Skin of body (tissue), 2 donors: ENCODE data around the gene ATAD3B. TPM values are rescaled to one million over a fixed set of nuclear protein-coding genes. Genes with fewer than 3 reads are reported as not detected.
"Not testable (repeated sequence)": the region's sequence is repeated elsewhere in the genome, so short reads cannot be mapped to it uniquely, and the experiment has no call there.

Source experiments
- DNase-seq: peaks from one replicate; lab custom pipeline; 2025; lab: John Stamatoyannopoulos, UW
- total RNA-seq: library from RNA; depleted of rRNA; stranded (reverse); fragments of >200 nt; gene quantifications from one replicate; pipeline ENCODE4 v1.2.3, GENCODE V29; 2014

ATAD3B gene
- total RNA-seq, 1 donor from 2014 or later: 16.7 TPM

DNA sequence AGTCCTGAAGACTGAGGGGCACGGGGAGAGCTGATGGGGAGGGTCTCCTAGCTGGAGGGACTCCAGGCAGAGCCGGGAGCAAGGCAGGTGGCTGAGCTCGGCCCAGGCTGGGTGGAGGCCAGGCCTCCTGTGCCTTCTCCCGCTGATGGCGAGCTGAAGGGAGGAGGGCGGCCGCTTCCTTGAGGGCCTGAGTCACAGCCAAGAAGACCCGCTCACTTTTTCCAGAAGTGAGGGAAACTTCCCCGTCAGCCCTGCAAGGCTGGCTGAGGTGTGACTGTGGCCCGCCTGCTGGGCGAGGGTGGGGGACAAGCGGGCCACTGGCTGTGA lies 37.8 kb upstream of the ATAD3B start:
- no peak for DNase-seq

GRCh38 chr1:1434131-1434823 lies 37.3 kb upstream of the ATAD3B start:
- DNase-seq: no peak

DNA sequence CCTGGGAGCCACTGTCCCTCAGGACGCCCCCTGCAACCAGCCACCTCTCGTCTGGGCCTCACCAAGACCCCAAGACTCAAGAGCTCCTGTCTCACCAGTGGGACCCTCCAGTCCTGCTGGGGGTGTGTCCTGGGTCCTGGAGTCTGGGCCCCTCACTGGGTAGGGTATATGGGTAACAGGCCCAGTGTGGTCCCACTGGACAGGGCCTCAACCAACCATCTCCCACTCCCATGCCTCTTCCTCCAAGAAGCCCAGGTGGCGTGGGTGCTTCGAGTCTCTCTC lies 36.8 kb upstream of the ATAD3B start:
- no peak for DNase-seq

- DNase-seq: peak; percentile 32
Measured at GRCh38 chr1:1435106-1435903, 36.3 kb upstream of the ATAD3B start, which contains the start of gene VWA1. Gene VWA1, plus strand, starts transcription at chr1:1435690. Its CDS starts 59 bp downstream, at chr1:1435749.

- DNase-seq: no peak
Measured at GRCh38 chr1:1435911-1436629, 35.5 kb upstream of the ATAD3B start.

DNA sequence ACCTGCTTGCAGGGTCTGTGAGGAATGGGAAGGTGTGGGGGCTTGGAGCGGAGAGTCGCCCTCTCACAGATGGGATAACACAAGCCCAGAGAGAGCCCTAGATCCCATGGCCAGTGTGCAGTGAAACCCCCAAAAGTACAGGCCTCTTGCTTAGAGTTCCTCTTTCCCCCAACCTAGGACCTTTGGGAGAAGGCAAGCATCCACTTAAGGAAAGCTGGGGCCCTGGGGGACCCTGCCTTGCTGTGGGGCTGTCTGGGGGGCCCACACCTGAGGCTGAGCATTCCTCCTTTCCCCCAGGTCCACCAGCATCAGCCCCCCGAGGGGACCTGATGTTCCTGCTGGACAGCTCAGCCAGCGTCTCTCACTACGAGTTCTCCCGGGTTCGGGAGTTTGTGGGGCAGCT lies 34.9 kb upstream of the ATAD3B start:
- DNase-seq: no peak

GRCh38 chr1:1437033-1437903 lies 34.3 kb upstream of the ATAD3B start:
- DNase-seq: no peak

GRCh38 chr1:1437904-1438376 lies 33.6 kb upstream of the ATAD3B start:
- DNase-seq: no peak

DNA sequence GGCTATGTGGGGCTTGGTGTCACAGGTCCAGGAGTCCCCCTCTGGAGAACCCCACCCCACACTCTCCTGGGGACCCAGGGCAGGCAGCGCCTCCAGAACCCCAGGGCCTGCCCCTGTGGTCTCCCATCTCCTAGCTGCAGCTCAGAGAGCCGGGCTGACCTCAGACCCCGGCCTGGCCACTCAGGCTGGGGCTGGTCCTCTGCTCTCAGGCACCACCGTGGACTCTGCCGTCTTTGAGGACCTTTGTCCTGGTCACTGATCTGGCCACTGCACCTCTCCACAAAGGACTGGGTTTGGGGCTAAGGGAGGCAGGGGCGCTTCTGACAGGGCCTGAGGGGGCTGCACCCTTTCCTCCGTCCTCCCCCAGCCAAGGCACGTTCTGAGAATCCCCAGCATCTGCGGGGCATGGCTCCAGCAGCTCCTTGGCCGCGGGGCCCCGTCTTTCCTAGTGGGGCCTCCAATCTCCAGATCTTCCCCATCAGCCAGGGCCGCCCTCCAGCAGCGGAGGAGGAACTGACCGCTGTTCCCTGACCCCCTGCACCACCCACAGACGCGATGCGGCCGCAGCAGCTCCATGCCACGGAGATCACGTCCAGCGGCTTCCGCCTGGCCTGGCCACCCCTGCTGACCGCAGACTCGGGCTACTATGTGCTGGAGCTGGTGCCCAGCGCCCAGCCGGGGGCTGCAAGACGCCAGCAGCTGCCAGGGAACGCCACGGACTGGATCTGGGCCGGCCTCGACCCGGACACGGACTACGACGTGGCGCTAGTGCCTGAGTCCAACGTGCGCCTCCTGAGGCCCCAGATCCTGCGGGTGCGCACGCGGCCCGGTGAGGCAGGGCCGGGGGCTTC lies 32.8 kb upstream of the ATAD3B start:
- no peak for DNase-seq

- no peak for DNase-seq
Measured at GRCh38 chr1:1439546-1440261, 31.9 kb upstream of the ATAD3B start.

DNA sequence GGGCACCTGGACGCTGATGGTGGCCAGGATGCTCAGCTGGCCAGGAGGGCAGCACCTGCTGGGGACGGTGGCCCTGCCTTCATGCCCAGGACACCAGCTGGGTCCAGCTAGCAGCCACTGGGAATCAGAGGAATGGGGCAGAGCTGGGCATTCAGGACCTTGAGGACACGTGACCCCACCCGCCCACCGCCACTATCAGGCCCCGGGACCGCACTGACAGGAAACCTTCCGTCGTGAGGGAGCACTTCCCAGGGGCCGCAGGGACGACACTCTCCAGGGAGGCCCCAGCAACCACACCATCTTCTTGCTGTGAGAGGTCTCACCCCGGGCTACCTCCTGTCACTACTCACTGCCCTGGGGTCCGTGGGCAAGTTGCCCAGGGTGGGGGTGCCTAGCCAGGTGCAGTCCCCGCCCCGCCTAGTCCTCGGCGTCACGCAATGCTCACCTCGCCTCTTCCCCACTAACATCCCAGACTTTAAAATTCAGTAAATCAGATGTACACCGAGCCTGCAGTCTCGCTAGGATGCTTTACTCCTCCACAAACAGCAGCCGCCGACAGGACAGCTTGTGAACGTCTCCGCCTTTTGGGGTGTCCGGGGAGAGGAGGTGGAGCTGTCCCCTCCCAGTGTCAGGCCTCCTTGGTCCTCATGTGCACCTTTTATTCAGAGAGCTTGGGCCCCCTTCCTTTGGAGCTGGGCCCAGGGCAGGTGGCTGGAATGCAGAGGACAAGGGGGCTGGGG lies 31.1 kb upstream of the ATAD3B start:
- DNase-seq: no peak

DNA sequence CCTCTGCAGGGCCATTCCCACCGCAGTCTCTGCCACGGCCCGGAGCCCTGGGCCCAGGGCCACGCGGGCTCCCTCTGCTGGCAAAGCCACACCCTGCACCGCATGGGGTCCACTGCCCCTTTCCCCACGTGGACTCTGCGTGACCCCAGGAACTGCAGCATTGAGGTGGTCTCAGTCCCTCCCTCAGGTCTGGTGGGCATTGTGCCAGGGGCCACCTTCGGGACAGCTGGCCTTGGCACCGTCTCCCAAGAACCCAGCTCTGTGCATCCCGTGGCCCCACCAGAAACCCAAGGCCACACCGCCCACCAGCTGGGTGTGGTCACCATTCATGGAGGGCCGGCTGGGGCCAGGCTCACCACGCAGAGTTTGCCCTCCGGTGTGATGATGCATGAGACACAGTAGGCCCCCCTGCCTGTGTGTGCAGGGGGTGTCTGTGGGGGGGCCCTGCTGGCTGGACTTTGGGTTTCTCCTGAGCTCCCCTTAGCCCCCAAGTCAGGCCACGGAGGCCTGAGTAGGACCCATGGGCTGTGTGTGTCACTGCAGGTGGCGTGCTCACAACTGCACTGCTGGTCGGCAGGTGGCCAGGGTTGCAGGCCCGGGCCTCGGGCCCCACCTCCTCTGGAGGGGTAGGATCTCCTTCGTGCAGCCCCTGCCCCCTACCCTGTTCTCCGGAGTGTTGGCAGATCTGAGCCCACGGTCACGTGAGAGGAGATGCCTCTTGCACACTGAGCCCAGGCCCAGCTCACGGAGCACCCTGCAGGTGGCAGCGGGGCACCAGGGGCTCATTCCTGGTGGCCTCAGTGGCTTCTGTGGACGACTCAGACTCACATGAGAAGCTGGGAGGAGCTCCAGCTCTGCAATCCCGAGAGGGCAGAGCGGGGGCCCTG lies 30.3 kb upstream of the ATAD3B start:
- no peak for DNase-seq

DNA sequence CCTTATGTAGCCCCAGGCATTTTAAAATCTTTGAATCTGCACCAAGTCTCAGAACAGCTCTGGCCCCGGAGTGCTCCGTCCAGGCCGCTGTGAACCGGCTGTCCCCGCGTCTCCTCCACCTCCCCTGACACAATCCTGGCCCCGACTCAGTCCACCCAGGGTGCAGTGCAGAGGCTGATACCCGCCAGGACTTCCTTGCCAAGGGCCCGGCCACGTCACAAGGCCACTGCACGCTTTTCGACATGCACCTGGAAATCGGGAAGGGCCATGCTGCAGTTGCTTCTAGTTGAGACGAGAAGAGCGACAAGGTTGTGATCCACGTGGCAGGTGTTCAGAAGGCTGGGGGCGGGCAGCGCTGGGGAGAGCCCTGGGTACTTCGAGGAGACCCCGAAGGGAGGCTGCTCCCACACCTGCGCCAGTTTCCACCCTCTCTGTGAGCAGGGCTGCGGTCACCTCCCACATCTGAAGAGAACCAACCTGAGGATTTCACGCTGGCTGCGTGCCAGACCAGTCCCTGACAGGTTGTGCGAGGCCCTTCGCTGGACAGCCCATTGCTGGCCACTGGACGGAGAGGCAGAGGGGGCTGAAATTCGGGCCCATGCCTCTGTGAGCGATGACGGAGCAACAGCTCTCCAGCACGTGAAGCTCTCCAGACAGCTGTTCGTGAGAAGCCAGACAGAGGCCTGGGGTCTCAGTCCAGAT lies 29.3 kb upstream of the ATAD3B start:
- DNase-seq: no peak

- DNase-seq: not testable (repeated sequence)
Measured at GRCh38 chr1:1446631-1447030, 24.9 kb upstream of the ATAD3B start.

DNA sequence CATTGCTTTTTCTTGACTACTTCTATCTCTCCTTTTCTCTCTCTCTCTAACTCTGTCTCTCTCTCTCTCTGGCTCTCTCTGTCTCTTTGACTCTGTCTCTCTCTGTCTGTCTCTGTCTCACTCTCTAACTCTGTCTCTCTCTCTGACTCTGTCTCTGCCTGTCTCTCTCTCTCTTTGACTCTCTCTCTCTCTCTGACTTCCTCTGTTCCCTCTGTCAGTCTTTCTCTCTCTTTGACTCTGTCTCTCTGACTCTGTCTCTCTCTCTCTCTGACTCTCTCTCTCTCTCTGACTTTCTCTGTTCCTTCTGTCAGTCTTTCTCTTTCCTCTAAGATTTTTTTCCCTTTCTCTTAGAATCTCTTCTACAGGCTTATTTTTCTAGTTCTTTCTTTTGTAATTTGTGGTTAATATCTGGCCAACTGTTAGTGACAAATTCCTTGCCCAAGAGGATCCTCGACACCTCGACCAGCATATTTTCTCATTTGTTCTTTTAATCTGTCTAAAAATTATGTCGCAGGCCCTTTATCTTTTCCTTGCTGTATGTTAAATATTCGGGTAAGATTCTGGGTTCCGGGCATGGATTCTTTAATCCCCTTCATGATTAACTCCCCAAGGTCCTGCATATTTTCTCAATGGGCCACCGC lies 22.3 kb upstream of the ATAD3B start, which contains the start of gene ATAD3C:
ATAD3C (plus strand) TSS at position 591 of the 641 bp plus-strand sequence. CDS start 995 bp downstream, outside the sequence.
- DNase-seq: no peak

- not testable (repeated sequence) for DNase-seq
Measured at GRCh38 chr1:1450616-1451015, 20.9 kb upstream of the ATAD3B start.
